Superior temporal gyrus (tissue), 1 donor: ENCODE data around the gene IMMP2L.
"Not testable (repeated sequence)": the region's sequence is repeated elsewhere in the genome, so short reads cannot be mapped to it uniquely, and the experiment has no call there.

Source experiments
- DNase-seq: peaks from one replicate; pipeline ENCODE4 v3.0.0-alpha.2; 2016; ENCODE audit errors: extremely low spot score

Gene IMMP2L

DNA sequence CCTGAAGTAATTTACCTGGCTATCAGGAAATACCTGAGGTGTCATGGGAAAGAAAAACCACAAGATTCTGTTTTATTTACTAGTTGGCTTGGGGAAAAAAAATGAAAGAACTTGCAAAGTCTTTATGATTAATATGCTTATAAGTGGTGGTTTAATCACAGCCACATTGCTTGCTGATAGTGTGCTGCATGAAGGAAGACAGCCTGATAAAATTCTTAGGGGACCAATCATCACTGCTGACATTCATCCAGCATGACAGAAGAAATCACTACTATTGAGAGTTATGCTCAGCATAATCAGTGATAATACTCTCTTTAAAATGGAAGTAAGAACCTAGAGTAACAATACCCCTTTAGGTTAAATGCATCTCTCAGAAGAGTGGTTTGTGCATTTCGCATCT, 621.5 kb downstream of the IMMP2L start:
- DNase-seq: no peak

DNA sequence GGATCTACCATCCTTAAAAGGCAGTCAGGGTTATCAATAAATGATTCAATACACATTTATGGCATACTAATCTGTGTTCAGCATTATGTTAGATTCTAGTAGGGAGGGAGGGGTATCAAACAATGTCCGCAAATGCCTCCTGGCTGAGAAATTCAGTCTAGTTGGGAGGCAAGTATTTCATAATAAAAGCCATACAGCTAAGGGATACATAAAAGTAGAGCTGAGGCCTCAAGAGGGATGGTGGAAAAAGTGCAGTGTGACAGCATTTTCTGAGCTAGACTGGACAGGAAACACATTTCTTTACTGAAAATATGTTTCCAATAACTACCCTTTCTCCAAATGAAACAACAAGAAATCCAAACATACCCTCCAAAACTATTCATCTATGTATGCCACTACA, 624.1 kb downstream of the IMMP2L start:
- no peak for DNase-seq

DNA sequence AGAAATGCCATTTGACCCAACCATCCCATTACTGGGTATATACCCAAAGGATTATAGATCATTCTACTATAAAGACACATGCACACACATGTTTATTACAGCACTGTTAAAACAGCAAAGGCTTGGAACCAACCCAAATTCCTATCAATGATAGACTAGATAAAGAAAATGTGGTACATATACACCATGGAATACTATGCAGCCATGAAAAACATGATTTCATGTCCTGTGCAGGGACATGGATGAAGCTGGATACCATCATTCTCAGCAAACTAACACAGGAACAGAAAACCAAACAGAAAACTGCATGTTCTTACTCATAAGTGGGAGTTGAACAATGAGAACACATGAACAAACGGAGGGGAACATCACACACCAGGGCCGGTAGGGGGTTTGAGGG, 625.6 kb downstream of the IMMP2L start:
- not testable (repeated sequence) for DNase-seq

DNA sequence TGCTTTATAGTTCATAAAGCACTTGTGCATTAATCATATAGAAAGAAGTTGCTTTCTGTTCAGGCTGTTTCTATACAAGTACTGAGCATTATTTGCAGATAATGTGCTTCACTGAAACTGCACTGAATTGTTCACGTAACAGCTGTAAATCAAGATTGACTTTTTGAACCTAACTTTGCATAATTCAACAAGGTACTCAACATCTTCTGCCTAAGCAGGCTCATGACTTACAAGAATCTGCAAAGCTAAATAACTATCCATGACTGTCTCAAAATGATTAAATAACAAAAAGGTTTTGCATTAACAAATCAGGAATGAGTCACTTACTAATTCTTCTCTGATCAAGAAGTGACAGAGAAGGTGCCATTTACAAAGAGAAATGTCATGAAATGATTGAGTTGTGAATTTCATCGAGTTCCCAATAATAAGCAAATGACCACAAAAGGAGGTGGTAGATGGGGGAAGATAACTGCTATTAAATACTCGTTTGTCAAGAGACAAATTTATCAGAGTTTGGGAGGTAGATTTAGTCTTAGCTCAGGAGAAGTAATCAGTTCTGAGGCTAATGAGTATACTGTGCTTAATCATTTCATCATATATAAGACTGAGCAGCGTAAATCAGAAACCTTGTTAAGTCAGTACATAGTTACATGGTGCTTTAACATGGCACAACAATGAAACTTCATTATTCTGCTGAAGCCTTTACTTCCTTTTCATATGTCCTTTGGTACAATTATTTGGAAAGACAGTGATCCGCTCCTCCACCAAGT, 632.6 kb downstream of the IMMP2L start:
- no peak for DNase-seq

DNA sequence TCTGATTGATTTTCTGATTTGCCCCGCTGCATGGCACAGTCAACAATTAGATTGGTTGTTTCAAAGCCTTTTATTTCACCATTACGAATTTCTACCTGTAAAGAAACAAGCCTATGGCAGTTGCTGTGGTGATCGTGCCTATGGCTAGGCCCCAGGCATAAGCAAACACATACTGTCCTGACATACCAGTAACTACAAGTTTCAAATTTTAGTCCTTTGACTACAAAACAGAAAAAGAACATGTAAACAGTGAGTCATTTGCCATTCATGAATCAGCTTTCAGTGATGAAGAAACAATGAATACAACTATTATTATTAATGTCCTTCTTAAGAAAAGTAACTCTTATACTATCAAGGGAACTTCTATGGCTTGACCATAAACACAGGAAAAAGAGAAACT, 639.4 kb downstream of the IMMP2L start:
- DNase-seq: no peak

DNA sequence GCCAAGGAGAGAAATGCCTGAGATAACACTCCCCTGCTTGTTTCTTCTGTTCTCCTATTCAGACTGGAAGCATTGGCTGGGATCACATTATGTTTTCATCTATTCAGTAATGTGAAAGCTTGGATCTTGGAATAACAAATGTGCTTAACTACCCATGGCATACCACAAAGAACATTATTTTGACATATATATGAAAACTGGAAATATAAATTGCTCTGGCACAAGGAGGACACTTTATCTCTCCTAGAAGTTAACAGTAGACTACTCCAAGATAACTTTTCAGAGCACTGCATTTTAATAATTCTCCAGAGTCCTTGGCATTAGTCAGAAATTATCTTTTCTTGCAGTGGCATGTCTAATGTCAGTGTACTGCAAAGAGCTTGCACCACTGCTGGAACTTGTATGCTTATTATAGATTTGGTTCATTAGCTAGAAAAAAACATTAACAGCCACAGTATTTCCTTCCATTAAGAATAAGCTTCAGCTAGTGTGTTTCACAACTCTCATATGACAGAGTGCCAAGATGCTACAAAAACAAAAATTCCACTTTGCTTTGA, 640.6 kb downstream of the IMMP2L start:
- DNase-seq: no peak

DNA sequence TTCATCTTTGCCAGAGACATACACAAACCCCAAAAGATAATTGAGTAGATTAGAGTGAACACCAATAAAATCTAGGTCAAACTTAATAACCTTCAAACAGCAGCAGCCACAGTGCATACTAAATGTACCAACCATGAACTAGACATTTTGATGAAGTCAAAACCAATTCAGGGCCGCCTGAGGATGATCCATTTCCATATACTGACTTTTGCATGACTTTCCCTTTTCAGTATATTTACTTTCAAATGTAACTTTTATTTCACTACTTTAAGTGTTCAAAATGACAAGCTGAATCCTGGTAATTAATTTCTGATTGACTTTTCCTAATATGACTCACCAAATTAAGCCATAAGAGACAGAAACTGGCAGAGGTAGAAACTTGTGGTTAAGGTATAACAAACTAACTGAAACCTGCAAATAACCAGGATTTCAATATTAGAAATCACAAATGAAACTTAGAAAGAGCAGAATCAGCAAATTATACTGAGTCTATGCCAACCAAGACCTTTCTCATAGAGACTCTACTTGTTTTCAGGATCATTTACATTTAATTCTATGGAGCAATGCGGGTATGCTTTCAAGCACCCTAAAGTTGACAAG, 643.2 kb downstream of the IMMP2L start:
- DNase-seq: no peak

DNA sequence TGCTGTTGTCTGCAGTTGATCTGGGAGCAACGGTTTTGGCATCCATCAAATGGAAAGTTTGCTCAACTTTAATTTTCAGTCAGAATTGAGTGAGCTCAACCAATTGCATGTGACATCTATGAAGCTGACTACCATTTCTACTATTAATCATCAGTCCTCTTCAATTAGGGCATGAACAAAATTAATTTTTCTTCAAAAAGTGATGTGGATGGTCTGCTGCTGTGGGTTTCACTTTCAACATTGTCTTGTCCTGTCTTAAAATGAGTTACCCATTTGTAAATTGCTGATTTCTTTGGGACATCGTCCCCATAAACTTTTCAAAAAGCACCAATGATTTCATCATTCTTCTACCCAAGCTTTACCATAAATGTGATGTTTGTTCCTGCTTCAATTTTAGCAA, 648.0 kb downstream of the IMMP2L start:
- DNase-seq: no peak

DNA sequence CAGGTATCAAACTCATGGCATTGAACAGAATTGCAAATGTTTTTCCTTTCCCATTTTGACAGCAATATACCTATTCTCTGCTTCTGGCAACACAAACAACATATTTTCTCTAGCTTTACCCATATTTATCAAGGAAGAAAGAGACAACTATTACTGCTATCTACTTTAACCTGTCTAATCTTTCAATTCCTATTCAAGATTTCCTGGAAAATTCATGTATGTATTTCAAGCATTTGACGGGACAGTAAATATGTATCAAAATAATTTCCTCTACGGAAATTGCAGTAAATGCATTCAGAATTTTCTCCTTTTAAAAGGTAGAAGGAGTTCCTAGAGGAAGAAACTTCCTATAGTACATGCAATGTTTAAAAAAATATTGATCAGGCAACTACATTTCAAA, 650.7 kb downstream of the IMMP2L start:
- DNase-seq: no peak

DNA sequence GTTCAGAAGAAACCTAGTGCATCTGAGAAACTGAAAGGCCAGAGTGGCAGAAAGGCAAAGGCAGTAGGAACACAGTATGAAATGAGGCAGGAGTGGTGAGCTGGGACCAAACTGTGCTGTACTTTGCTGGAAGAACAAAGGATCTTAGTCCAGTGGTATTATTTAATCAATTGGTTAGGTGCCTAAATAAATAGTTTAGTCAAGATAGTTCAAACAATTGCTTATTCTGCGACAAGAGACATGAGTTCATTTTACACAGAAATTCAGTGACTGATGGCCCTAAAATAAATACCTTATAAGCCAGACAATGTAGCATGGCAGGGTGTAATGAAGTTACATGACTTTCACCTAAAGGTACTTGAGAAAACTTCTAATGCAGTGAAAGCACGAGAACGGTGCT, 653.2 kb downstream of the IMMP2L start:
- DNase-seq: no peak

DNA sequence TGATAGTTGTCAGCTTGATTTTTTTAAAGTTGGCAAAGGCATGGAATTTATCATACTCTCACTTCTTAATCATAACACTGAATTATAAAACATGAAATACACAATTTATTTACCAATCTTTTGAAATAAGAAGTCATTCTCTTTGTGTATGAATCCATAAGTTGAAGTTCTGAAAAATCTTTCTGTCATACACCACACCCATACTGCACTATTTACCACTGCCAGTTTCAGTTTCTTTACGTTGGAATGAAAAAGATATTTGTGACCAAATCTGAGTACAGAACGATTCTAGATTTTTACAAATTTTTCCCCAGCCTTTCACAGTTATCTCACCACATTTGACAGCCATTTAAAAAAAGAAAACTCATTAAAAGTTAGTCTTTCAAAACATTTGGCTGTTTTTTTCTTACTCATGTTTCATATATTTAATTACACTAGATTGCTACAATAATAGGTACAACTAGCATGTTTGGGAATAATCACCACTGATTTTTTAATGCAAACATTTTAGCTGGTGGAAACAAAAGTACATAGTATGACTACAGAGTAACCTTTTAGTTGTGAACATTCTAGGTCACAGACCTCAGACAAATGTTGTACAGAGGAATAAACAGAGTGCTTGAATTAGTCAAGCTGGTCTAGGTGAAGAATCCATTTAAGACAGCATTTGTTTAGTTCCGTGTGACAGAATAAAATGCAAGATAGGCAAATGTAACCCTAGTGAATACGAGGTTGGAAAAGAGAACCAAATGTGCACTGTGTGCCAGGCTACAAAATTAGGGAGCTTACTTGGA, 656.3 kb downstream of the IMMP2L start:
- DNase-seq: no peak

DNA sequence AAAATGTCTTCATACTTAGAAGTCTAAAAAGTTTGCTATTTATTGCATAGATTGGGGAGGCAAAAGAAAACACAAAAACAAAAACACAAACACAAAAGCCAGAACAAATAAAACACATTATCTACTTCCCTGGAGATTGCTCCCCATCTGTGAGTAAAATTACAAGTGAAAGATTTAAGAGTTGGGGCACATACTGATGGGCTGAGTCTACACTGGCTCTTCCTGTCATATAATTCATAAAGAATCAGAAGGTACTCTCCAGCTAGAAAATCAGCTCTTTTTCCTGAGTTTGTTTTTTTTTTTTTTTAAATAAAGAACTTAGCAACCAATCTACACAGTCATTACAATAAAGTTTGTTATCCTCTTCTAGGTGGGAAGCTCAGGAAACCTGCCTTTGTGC, 663.8 kb downstream of the IMMP2L start:
- DNase-seq: no peak

DNA sequence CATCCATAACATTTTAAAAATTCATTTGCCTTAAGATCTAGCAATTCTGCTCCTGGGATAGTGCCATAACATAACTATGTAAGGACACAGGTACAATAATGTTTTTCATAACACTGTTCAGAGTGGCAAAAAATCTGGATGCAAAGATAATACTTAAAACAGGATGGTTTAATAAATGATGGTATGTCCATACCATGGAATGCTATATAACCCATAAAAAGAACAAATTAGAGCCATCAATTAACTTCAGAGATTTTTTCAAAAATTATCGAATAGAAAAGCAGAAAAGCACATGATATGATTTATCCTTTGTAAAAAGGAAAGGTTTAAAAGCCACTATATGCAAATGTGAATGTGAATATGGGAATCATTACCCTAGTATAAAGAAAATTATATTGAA, 664.8 kb downstream of the IMMP2L start:
- DNase-seq: no peak

DNA sequence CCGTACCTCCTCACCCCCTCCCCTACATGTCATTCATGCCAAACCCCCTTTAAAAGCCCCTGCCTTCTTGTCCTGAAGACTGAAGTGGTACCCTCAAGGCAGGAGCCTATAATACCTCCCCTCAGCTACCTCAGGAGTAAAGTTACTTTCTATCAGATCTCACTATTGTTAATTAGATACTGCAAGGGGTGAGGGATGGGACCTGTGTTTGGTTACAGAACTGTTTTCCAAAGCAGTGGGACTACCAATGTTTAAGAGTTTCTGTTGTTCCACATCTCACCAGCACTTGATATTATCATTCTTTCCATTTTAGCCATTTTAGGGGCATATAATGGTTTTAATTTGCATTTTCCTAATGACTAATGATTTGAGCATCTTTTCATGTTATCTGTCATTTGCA, 668.2 kb downstream of the IMMP2L start:
- DNase-seq: no peak

DNA sequence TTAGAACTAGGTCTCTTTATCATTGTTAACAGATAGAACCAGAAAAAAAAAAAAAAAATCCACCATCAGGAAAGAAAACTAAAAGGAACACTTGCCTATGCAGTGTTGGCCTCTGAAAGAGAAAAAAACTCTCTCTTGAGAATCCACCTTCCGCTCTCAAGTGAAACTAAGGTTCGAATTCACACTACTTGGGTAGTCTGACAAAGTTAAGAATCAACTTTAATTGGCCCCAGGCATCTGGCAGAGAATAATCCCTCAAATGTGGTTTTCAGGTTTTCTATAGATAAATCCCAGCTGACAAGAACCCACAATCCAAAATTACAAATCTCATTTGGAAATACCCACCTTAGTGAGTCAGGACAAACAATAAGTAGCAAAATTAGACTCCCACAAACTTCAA, 671.1 kb downstream of the IMMP2L start:
- DNase-seq: no peak

DNA sequence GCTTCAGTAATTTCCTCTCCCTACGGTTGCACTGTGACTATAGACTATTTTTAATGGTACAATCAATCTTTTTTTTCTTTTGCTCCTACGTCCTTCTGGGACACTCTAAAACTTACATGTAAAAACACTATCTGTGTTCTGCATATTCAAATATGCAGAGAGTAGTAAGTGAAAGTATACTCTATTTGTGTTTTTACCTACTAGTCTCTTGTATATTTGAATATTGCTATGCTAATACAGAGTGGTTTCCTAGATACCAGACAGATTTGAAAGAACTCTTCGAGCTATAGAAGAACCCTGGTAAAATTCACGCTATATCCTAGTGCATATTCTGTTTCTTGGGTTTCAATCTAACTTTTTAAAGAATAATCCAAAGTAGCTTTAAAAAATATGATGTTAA, 672.2 kb downstream of the IMMP2L start:
- no peak for DNase-seq

DNA sequence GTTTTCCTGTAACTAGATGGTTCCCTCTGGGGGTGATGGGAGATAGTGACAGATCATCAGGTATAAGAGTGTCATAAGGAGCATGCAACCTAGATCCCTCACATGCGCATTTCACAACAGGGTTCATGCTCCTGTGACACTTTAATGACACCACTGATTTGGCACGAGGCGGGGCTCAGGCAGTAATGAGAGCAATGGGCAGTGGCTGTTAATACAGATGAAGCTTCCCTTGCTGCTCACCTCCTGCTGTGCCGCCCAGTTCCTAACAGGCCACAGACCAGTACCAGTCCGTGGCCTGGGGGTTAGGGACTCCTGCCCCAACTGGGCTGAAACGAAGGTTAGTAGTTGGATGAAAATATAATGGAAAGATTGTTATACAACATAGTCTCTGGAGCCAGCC, 673.0 kb downstream of the IMMP2L start:
- no peak for DNase-seq

DNA sequence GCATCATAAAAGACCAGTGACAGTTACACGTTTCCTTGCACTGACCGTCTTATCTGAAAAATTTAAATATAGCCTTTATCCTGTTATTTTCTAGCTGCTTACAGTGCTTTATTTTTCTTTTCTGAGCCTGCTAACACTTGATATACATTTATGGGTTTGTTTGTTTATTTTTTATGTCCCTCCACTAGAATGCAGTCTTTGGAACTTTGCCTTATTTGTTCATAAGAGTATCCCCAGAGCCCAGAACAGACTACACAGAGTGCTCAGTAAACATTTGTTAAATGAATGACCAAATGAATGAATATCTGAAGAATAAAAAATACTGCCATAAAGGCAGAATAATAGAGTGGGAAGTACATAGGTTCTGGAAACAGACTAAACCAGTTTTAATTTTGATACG, 673.7 kb downstream of the IMMP2L start:
- DNase-seq: no peak

DNA sequence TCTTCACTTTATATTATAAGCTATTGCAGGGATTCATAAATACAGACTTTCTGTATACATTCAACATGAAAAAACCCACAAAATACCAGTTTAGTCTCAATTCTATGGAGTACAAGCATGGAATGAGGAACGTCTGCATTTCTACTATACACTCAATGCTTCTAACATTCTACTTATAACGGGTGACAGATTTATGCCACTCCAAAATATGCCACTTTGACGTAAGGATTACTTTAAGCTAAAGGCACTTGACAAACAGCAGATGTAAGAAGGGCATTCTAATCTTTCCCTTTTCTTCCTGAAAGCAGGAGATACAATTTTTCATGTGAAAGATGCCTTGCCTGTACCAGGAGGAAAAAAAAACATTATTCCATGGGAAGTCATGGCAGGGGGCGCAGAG, 676.8 kb downstream of the IMMP2L start:
- DNase-seq: no peak

DNA sequence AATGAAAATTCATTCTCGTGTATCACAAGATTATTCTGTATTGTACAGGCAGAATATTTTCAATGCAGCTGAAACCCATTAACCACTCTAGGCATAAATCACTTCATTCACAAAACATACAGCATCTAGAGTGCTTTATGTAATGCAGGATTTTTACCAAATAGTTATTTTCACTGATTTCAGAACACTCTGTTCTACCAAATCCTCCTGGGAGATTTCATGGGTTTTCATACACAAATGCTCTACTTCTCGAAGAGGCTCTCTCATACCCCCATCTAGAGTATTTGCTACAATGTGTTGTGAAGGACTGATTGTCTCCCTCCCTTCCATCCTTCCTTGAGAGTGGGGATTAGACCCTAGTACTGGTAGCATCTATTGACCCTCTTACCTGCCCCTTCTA, 680.6 kb downstream of the IMMP2L start:
- DNase-seq: no peak

DNA sequence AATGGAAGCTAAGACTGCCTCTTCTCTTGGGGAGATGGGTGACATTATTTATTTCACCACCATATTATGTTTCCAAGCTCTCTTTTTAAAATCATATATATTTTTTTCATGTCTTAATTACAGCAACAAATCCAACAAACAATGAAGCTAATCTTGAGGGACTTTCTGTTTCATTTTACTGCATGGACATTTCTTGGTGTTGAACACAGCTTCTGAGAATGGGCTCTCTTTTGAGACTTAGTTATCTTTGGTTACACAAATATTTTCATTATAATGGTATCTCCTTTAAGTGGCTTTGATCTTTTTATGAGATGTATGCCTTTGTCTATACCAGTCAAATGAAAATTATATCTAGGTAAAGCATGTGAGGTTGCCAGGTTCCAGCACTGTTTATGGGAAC, 681.3 kb downstream of the IMMP2L start:
- DNase-seq: no peak

DNA sequence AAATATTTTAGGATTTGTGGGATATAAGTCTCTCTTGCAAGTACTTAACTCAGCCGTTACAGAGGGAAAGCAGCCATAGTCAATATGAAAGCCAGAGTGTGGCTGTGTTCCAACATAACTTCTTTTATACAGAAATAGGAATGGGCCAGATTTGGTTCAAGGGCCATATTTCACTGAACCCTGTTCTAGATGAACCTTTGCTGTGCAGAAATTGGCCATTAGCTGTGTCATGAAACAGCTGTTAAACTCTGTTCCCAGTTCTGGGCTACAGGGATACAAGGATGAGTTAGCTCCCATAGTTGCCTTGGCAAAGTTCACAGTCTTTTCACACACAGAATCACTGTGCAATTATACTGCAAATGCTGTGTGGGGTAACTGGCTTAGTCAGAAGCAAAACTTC, 685.3 kb downstream of the IMMP2L start:
- DNase-seq: no peak

DNA sequence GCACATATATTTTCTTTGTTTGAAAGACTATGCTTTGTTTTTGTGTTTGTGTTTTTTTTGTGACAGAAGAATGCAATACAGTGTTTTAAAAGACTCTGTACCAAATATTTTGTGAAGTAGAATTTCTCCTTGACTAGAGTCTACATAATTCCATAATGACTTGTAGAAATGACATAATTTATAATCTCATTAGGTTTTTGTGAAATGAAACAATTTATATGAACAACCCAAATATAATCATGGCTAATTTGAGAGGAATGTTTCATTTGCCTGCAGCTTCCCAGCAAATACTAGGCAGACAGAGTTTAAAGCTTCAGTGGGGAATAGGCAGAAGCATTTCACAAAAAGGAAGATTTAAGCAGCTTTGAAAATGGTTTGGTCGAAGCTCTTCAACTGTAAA, 686.9 kb downstream of the IMMP2L start:
- no peak for DNase-seq
